Measurements from ENCODE around the gene ABRACL. TPM values are rescaled to one million over a fixed set of nuclear protein-coding genes. Genes with fewer than 3 reads are reported as not detected.

Gene ABRACL
- total RNA-seq, 1 experiment from 2014 or later, result 123 TPM

- no peaks in the 10 kb centered on the region for H3K27me3 ChIP-seq (ENCODE audit: insufficient read depth, low read length)
- no peak overlapping the region for H3K14ac ChIP-seq (ENCODE audit: insufficient read depth, low read length)
- no peak overlapping the region for H2AFZ ChIP-seq (ENCODE audit: low read length)
- H3K79me2 ChIP-seq (ENCODE audit: insufficient read depth, low read length), result no peaks in the 10 kb centered on the region
- WGBS (ENCODE audit: extremely low coverage, insufficient read length, low lambda C conversion rate), result no CpG with 5 or more reads among the region's 1 CpG
- H3T11ph ChIP-seq (ENCODE audit: low read length), result no peak overlapping the region
- TF ChIP-seq CTCF (conservative IDR thresholded peaks at IDR 0.05), result no peak
- H2BK15ac ChIP-seq (ENCODE audit: low read depth, low read length), result no peak overlapping the region
- no peak overlapping the region for H2BK120ac ChIP-seq (ENCODE audit: low read depth, low read length, poor library complexity, severe bottlenecking)
- Mint-ChIP-seq H3K9me3 (peaks cover 8 to 14% of the 10 kb centered on the region in 2 experiments; a peak in 4 of 5 replicates), H3K27ac (no peak overlapping the region), H3K27me3 (ENCODE audit: low read depth) (peaks cover 2% of the 10 kb centered on the region; the same call in 1 of the 2 replicates), H3K4me3 (no peak overlapping the region), H3K4me1 (no peaks in the 10 kb centered on the region), H3K36me3 (ENCODE audit: insufficient read depth in 1 of 3, low read depth in 3 of 3) (peaks cover 0 to 15% (median 5%) of the 10 kb centered on the region in 3 experiments; a peak in 5 of 7 replicates)
- no peaks in the 10 kb centered on the region for H3K9me3 ChIP-seq (ENCODE audit: control insufficient read depth, low read depth, low read length)
- H2BK20ac ChIP-seq (ENCODE audit: low read depth, low read length, poor library complexity, severe bottlenecking), result no peak overlapping the region
- H2AK5ac ChIP-seq (ENCODE audit: insufficient read length, low read length), result no peak overlapping the region
- no peaks in the 10 kb centered on the region for H3K4me1 ChIP-seq (ENCODE audit: insufficient read depth, low read length)
- H4K20me1 ChIP-seq (ENCODE audit: control insufficient read depth, insufficient read depth, insufficient read length), result no peaks in the 10 kb centered on the region
- no peak overlapping the region for H3K27ac ChIP-seq (ENCODE audit: insufficient read length, low read depth, low read length)
- no peak overlapping the region for H3K23ac ChIP-seq (ENCODE audit: insufficient read length, low read depth, low read length)
- no peak overlapping the region for H3K4ac ChIP-seq (ENCODE audit: low read depth, low read length)
- H3K23me2 ChIP-seq (ENCODE audit: insufficient read length, low read depth, low read length, poor library complexity, severe bottlenecking), result no peaks in the 10 kb centered on the region
- H3K9ac ChIP-seq (ENCODE audit: extremely low read depth, insufficient read length, low read length), result no peak overlapping the region
- no peak overlapping the region for H2BK5ac ChIP-seq (ENCODE audit: insufficient read length, low read length)
- DNase-seq, result no peak
- no peak overlapping the region for H2BK12ac ChIP-seq (ENCODE audit: insufficient read length, low read depth, low read length)
- no peak overlapping the region for H4K91ac ChIP-seq (ENCODE audit: insufficient read length, low read depth, low read length)
- H3K79me1 ChIP-seq (ENCODE audit: insufficient read depth, low read depth, low read length, poor library complexity, severe bottlenecking), result no peaks in the 10 kb centered on the region
- no peak overlapping the region for H3K4me2 ChIP-seq (ENCODE audit: insufficient read depth, insufficient read length, low read length)
- H3K18ac ChIP-seq (ENCODE audit: insufficient read length, low read depth, low read length), result no peak overlapping the region
- H3K56ac ChIP-seq (ENCODE audit: insufficient read length, low read depth, low read length), result no peak overlapping the region
- no peak overlapping the region for H4K8ac ChIP-seq (replicated peaks; ENCODE audit: insufficient read length, low read depth, low read length)
- H4K5ac ChIP-seq (ENCODE audit: insufficient read length, low read depth, low read length), result no peak overlapping the region
These were observed 63.3 kb downstream of the ABRACL start for GRCh38 chr6:139091826-139092225.

Other genes starting within 250 kb of the ABRACL start
- not detected in 2 replicates for gene ECT2L, start 232.7 kb upstream of the ABRACL start, total RNA-seq (2021)
- 68.3 and 74.4 TPM in 2 replicates for gene REPS1, start 40.5 kb upstream of the ABRACL start, total RNA-seq (2021)
- 4.8 and 5.0 TPM in 2 replicates for gene HECA, start 106.3 kb downstream of the ABRACL start, total RNA-seq (2021)